Measurements from ENCODE around the gene MC4R.

GRCh38 chr18:60350150-60350549 is 22.4 kb downstream of the MC4R start:
- TF ChIP-seq EZH2 (IDR thresholded peaks at IDR 0.05; ENCODE audit: insufficient read depth, poor library complexity, severe bottlenecking) (no peak), EZH2phosphoT487 (IDR thresholded peaks at IDR 0.05; ENCODE audit: insufficient read depth, low read depth) (no peak)

Data from GM23248 (cell line).